Caco-2 (cell line): ENCODE data around the gene SLC44A4. TPM values are rescaled to one million over a fixed set of nuclear protein-coding genes. Genes with fewer than 3 reads are reported as not detected.

Experiments
- BruUV-seq: library from RNA; stranded (reverse); fragments of 400-500 nt; replicated peaks from 2 replicates; lab custom pipeline; 2021; lab: Mats Ljungman, UMichigan
- CTCF ChIA-PET: fragments of 300-600 bp; sonication (Branson Sonifier 250); formaldehyde crosslinking; loops from one replicate; lab custom pipeline; 2022; ENCODE audit warnings: antibody characterized with exemption; lab: Charles Lee
- POLR2A ChIA-PET: fragments of 300-600 bp; sonication (Branson Sonifier 250); formaldehyde crosslinking; loops from one replicate; lab custom pipeline; 2022; ENCODE audit warnings: antibody characterized with exemption; lab: Charles Lee
- DNase-seq, 2 experiments: peaks; one replicate each; pipeline versions ENCODE4 v3.0.0 to v3.0.0-alpha.2; 2020 to 2022
- H3K27me3 ChIP-seq: replicated peaks from 2 replicates; pipeline ENCODE4 v1.6.0; 2011; ENCODE audit warnings: low read length; ENCODE audit not compliant: control insufficient read depth, insufficient read depth
- H3K36me3 ChIP-seq: 2 replicates; pipeline ENCODE4 v1.5.1; 2011; ENCODE audit warnings: low read length; ENCODE audit not compliant: control insufficient read depth, insufficient read depth
- H3K4me1 ChIP-seq: fragments of 250-450 bp; sonication (Bioruptor Pico); 2 replicates; pipeline ENCODE4 v1.5.1; 2020; ENCODE audit warnings: mild to moderate bottlenecking
- H3K4me3 ChIP-seq: 2 replicates; pipeline ENCODE4 v1.5.1; 2011; ENCODE audit warnings: low read depth, mild to moderate bottlenecking, control low read depth, low read length
- H3K9me3 ChIP-seq: fragments of 250-450 bp; sonication (Bioruptor Pico); 2 replicates; pipeline ENCODE4 v1.5.1; 2020; ENCODE audit warnings: mild to moderate bottlenecking, moderate library complexity
- H3K27ac Mint-ChIP-seq: one replicate; pipeline ENCODE4 v1.8.0; 2022; ENCODE audit warnings: mixed read lengths; ENCODE audit not compliant: unreplicated experiment
- H3K27me3 Mint-ChIP-seq: one replicate; pipeline ENCODE4 v1.8.0; 2022; ENCODE audit warnings: mixed read lengths; ENCODE audit not compliant: insufficient read depth, unreplicated experiment
- H3K36me3 Mint-ChIP-seq: one replicate; pipeline ENCODE4 v1.8.0; 2022; ENCODE audit warnings: mild to moderate bottlenecking, mixed read lengths; ENCODE audit not compliant: insufficient read depth, unreplicated experiment
- H3K4me1 Mint-ChIP-seq: one replicate; pipeline ENCODE4 v1.8.0; 2022; ENCODE audit warnings: low read depth, mixed read lengths; ENCODE audit not compliant: unreplicated experiment
- H3K4me3 Mint-ChIP-seq: one replicate; pipeline ENCODE4 v1.8.0; 2022; ENCODE audit warnings: mild to moderate bottlenecking, moderate library complexity, mixed read lengths; ENCODE audit not compliant: unreplicated experiment
- H3K9me3 Mint-ChIP-seq: one replicate; pipeline ENCODE4 v1.8.0; 2022; ENCODE audit warnings: mixed read lengths; ENCODE audit not compliant: unreplicated experiment
- intact Hi-C: fragments of 100-400 bp; cut with micrococcal nuclease; formaldehyde crosslinking; loops from one replicate; pipeline ENCODE4 v1.10.0; 2022; ENCODE audit not compliant: unreplicated experiment
- total RNA-seq: library from RNA; stranded (reverse); gene quantifications from 2 replicates; pipeline ENCODE4 v1.2.3, GENCODE V29; 2022
- TF ChIP-seq, protein P1 (sequence below), 2 experiments: fragments of 200-600 bp in 1 of 2; IDR thresholded peaks; 1 replicate in 1 of 2; 2 replicates in 1 of 2; pipeline versions ENCODE4 v1.5.1 to v1.8.0; 2011 to 2022; ENCODE audit warnings: antibody characterized with exemption in 1 of 2, control low read depth in 1 of 2, inconsistent platforms in 1 of 2, low read depth in 1 of 2, low read length in 1 of 2, mild to moderate bottlenecking in 1 of 2, moderate library complexity in 1 of 2; ENCODE audit not compliant: insufficient read depth in 1 of 2, severe bottlenecking in 1 of 2, unreplicated experiment in 1 of 2

The SLC44A4 gene
- total RNA-seq, 1 experiment from 2014 or later, result 0.57 TPM

DNA sequence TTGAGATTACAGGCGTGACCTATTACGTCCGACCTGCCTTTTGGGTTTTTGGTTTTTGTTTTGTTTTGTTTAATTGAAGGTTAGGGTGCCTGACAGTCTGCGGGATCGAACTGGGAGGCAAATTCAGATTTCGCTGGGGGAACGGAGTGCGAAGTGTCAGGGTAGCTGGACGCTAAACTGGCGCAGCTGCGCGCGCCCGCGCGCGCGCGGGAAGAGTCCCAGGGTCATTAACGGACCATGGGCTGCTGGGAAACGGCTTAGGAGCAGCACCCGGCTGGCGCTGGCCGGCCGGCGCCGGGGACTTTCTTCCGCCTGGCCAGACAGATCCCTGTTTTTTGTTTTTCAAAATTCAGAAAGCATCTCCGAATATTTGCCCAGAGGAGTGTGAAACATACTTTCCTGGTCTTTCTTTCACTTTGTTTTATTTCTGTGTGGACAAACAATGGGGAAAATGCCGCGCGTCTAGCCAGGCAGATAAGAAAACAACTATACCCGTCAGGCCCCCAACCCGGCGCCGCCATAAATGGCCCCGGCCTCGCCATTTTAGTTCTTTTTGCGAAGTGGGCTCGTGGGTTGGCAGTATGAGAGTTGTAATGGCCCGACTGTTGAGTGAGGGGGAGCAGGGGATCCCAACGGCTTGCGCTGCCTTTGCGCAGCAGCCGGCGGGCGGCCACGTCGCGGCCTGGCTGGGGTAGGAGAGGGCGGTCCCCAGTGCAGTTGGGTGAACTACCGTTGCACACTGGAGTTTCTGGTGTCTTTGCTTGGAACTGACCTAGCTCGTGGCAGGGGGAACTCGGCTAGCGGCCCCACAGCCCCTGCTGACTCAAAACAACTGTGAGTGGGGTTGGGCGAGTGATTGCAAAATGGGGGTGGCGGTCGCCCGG lies 44.2 kb downstream of the SLC44A4 start:
- BruUV-seq, result no TSS peak
- Histone ChIP-seq H3K9me3 (no peaks in the 10 kb centered on the region), H3K4me1 (peaks cover 13% of the 10 kb centered on the region), H3K4me3 (peak overlapping the region; percentile 86), H3K27me3 (no peaks in the 10 kb centered on the region), H3K36me3 (peaks cover 9% of the 10 kb centered on the region)
- ChIA-PET POLR2A (interaction anchor here (0.6 to 2.0 kb wide), 7 partner anchors 19 to 420 kb away, joined by 3 to 20 read pairs (median 7); partner anchors contain the start of genes HSPA1A, HSPA1L, LSM2 and NEU1), CTCF (interaction anchor here (0.7 to 1.0 kb wide), 2 partner anchors 153 to 155 kb away, joined by 3 to 5 read pairs; no protein-coding TSS in a partner anchor)
- DNase-seq, result peak; percentile 90
- intact Hi-C loops, result loop anchor here (1.0 kb wide), 1 partner anchor 29 kb away; no protein-coding TSS in a partner anchor
- peak overlapping the region; percentile 99 for H3K27ac Mint-ChIP-seq
- TF ChIP-seq, protein P1, sequence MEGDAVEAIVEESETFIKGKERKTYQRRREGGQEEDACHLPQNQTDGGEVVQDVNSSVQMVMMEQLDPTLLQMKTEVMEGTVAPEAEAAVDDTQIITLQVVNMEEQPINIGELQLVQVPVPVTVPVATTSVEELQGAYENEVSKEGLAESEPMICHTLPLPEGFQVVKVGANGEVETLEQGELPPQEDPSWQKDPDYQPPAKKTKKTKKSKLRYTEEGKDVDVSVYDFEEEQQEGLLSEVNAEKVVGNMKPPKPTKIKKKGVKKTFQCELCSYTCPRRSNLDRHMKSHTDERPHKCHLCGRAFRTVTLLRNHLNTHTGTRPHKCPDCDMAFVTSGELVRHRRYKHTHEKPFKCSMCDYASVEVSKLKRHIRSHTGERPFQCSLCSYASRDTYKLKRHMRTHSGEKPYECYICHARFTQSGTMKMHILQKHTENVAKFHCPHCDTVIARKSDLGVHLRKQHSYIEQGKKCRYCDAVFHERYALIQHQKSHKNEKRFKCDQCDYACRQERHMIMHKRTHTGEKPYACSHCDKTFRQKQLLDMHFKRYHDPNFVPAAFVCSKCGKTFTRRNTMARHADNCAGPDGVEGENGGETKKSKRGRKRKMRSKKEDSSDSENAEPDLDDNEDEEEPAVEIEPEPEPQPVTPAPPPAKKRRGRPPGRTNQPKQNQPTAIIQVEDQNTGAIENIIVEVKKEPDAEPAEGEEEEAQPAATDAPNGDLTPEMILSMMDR (IDR thresholded peaks at IDR 0.05; ENCODE audit: insufficient read depth in 1 of 2, low read depth in 1 of 2, low read length in 1 of 2, severe bottlenecking in 1 of 2, unreplicated experiment in 1 of 2), result no peak
- no peaks in the 10 kb centered on the region for H3K27me3 Mint-ChIP-seq
- H3K4me3 Mint-ChIP-seq, result peak overlapping the region; percentile 96
- peaks cover 68% of the 10 kb centered on the region for H3K36me3 Mint-ChIP-seq
- no peaks in the 10 kb centered on the region for H3K9me3 Mint-ChIP-seq
- peaks cover 18% of the 10 kb centered on the region for H3K4me1 Mint-ChIP-seq

DNA sequence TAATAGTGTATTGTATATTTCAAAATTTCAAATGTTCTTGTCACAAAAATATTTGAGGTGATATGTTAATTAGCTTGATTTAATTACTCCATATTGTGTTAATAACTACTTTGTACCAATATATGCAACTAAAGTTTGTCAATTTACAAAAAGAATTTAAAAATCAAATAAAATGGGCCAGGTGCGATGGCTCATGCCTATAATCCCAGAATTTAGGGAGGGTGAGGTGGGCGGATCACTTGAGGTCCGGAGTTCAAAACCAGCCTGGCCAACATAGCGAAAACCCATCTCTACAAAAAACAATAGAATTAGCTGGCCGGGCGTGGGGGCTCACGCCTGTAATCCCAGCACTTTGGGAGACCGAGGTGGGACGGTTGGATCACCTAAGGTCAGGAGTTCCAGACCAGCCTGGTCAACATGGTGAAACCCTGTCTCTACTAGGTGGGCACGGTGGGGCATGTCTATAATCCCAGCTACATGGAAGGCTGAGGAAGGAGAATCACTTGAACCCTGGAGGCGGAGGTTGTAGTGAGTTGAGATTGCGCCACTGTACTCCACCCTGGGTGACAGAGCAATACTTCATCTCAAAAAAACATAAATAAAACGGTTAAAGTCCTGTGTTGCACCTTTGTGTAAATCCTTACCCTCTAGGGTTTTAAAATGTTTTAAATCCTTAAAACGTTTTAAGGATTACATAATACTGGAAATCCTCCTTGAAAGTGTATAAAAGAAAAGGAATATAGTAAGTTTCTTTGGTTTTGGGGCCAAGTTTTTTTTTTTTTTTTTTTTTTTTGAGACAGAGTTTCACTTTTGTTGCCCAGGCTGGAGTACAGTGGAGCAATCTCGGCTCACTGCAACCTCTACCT lies 47.2 kb downstream of the SLC44A4 start:
- no peaks in the 10 kb centered on the region for H3K9me3 Mint-ChIP-seq
- no peak for DNase-seq
- BruUV-seq, result no TSS peak
- Histone ChIP-seq H3K4me1 (peaks cover under 1% of the 10 kb centered on the region; the same call in 1 of the 2 replicates), H3K36me3 (peaks cover 2% of the 10 kb centered on the region; the same call in 1 of the 2 replicates), H3K9me3 (no peaks in the 10 kb centered on the region), H3K27me3 (no peaks in the 10 kb centered on the region), H3K4me3 (no peak overlapping the region; the same call in 1 of the 2 replicates)
- peaks cover 51% of the 10 kb centered on the region for H3K36me3 Mint-ChIP-seq
- ChIA-PET CTCF (interaction anchor here (2.0 kb wide), 1 partner anchor 25 kb away, joined by 9 read pairs; the partner anchor contains the start of gene LSM2), POLR2A (interaction anchor here (0.7 to 0.8 kb wide), 2 partner anchors 16 to 176 kb away, joined by 3 to 19 read pairs; partner anchors contain the start of genes APOM, HSPA1A and HSPA1L)
- no peaks in the 10 kb centered on the region for H3K27me3 Mint-ChIP-seq
- H3K4me3 Mint-ChIP-seq, result peak overlapping the region; percentile 90
- intact Hi-C loops, result no loop called here
- peaks cover 8% of the 10 kb centered on the region for H3K4me1 Mint-ChIP-seq
- no peak overlapping the region for H3K27ac Mint-ChIP-seq
- TF ChIP-seq, protein P1 (IDR thresholded peaks at IDR 0.05; ENCODE audit: insufficient read depth in 1 of 2, low read depth in 1 of 2, low read length in 1 of 2, severe bottlenecking in 1 of 2, unreplicated experiment in 1 of 2), result no peak
